ENCODE data around the gene BMERB1. TPM values are rescaled to one million over a fixed set of nuclear protein-coding genes. Genes with fewer than 3 reads are reported as not detected.
"Not testable (repeated sequence)": the region's sequence is repeated elsewhere in the genome, so short reads cannot be mapped to it uniquely, and the experiment has no call there.

The BMERB1 gene
- polyA plus RNA-seq, 1 donor (not counting 4 experiments of a cell fraction or from before 2014, with no cell fraction given): 7.8 TPM

- H3K79me2 ChIP-seq (ENCODE audit: control insufficient read depth, insufficient read depth, low read length): no peaks in the 10 kb centered on the region
- H3K27ac ChIP-seq (ENCODE audit: control insufficient read depth, insufficient read depth, low read length): no peak overlapping the region
- H3K36me3 ChIP-seq (ENCODE audit: control insufficient read depth in 2 of 2, extremely low read depth in 1 of 2, insufficient read depth in 2 of 2, low read length in 2 of 2): no peaks in the 10 kb centered on the region
- no peak overlapping the region for H3K4me3 ChIP-seq (ENCODE audit: control insufficient read depth in 2 of 3, extremely low read depth in 1 of 3, insufficient read depth in 2 of 3, low read depth in 1 of 3, low read length in 3 of 3)
- H3K9ac ChIP-seq (ENCODE audit: control insufficient read depth, extremely low read depth, insufficient read depth, low read length): no peak overlapping the region
- H3K27me3 ChIP-seq (ENCODE audit: control insufficient read depth, extremely low read depth, insufficient read depth, low read length): no peaks in the 10 kb centered on the region
- peaks cover 15% of the 10 kb centered on the region for H3K4me1 ChIP-seq (ENCODE audit: control insufficient read depth, extremely low read depth, insufficient read depth, low read length)
- H3K9me1 ChIP-seq (ENCODE audit: control insufficient read depth, extremely low read depth, insufficient read depth, low read length): no peaks in the 10 kb centered on the region
- no peak overlapping the region for H2AFZ ChIP-seq (ENCODE audit: control insufficient read depth, low read length)
- DNase-seq (ENCODE audit: low read depth, low spot score): no peak
- no peak overlapping the region for H3K4me2 ChIP-seq (ENCODE audit: control insufficient read depth, extremely low read depth, insufficient read depth, low read depth, low read length)
- no peaks in the 10 kb centered on the region for H3K9me3 ChIP-seq (ENCODE audit: control insufficient read depth, low read depth, low read length)
- H4K20me1 ChIP-seq (ENCODE audit: control insufficient read depth, extremely low read depth, insufficient read depth, low read length): no peaks in the 10 kb centered on the region
- dilution Hi-C loops (cut with MboI; ENCODE audit: extremely low pct_ligation_motif_present, low sequenced_read_pairs): no loop called here
- TF ChIP-seq CTCF (optimal IDR thresholded peaks at IDR 0.05 in 1 of 3, IDR thresholded peaks at IDR 0.05 in 1 of 3, conservative IDR thresholded peaks at IDR 0.05 in 1 of 3; ENCODE audit: extremely low read depth in 1 of 3, insufficient read depth in 2 of 3, low read length in 3 of 3): no peak
- TF ChIP-seq EZH2 (IDR thresholded peaks at IDR 0.05; ENCODE audit: low read length): no peak
- no peak for FAIRE-seq
These were observed 16.2 kb upstream of the BMERB1 start for GRCh38 chr16:15418206-15418605.

GRCh38 chr16:15421696-15422095 lies 12.7 kb upstream of the BMERB1 start:
- H3K9me3 ChIP-seq (ENCODE audit: control insufficient read depth, low read depth, low read length); H3K27ac ChIP-seq (ENCODE audit: control insufficient read depth, insufficient read depth, low read length); H3K79me2 ChIP-seq (ENCODE audit: control insufficient read depth, insufficient read depth, low read length); H3K9ac ChIP-seq (ENCODE audit: control insufficient read depth, extremely low read depth, insufficient read depth, low read length); H3K9me1 ChIP-seq (ENCODE audit: control insufficient read depth, extremely low read depth, insufficient read depth, low read length); H2AFZ ChIP-seq (ENCODE audit: control insufficient read depth, low read length); DNase-seq (ENCODE audit: low read depth, low spot score); H3K36me3 ChIP-seq (ENCODE audit: control insufficient read depth in 2 of 2, extremely low read depth in 1 of 2, insufficient read depth in 2 of 2, low read length in 2 of 2); H4K20me1 ChIP-seq (ENCODE audit: control insufficient read depth, extremely low read depth, insufficient read depth, low read length); FAIRE-seq; dilution Hi-C loops (cut with MboI; ENCODE audit: extremely low pct_ligation_motif_present, low sequenced_read_pairs); H3K4me2 ChIP-seq (ENCODE audit: control insufficient read depth, extremely low read depth, insufficient read depth, low read depth, low read length); H3K27me3 ChIP-seq (ENCODE audit: control insufficient read depth, extremely low read depth, insufficient read depth, low read length); H3K4me3 ChIP-seq (ENCODE audit: control insufficient read depth in 2 of 3, extremely low read depth in 1 of 3, insufficient read depth in 2 of 3, low read depth in 1 of 3, low read length in 3 of 3); H3K4me1 ChIP-seq (ENCODE audit: control insufficient read depth, extremely low read depth, insufficient read depth, low read length): not testable (repeated sequence)

GRCh38 chr16:15422222-15422621 lies 12.2 kb upstream of the BMERB1 start:
- no peak for FAIRE-seq
- H4K20me1 ChIP-seq (ENCODE audit: control insufficient read depth, extremely low read depth, insufficient read depth, low read length): no peaks in the 10 kb centered on the region

More at GRCh38 chr16:15422222-15422621, 12.2 kb upstream of the BMERB1 start:
- no peak overlapping the region for H3K4me2 ChIP-seq (ENCODE audit: control insufficient read depth, extremely low read depth, insufficient read depth, low read depth, low read length)
- no peak for DNase-seq (ENCODE audit: low read depth, low spot score)
- TF ChIP-seq EZH2 (IDR thresholded peaks at IDR 0.05; ENCODE audit: low read length) (no peak), CTCF (optimal IDR thresholded peaks at IDR 0.05 in 1 of 3, IDR thresholded peaks at IDR 0.05 in 1 of 3, conservative IDR thresholded peaks at IDR 0.05 in 1 of 3; ENCODE audit: extremely low read depth in 1 of 3, insufficient read depth in 2 of 3, low read length in 3 of 3) (no peak)
- H3K4me1 ChIP-seq (ENCODE audit: control insufficient read depth, extremely low read depth, insufficient read depth, low read length): no peaks in the 10 kb centered on the region
- H3K4me3 ChIP-seq (ENCODE audit: control insufficient read depth in 2 of 3, extremely low read depth in 1 of 3, insufficient read depth in 2 of 3, low read depth in 1 of 3, low read length in 3 of 3): no peak overlapping the region
- H3K36me3 ChIP-seq (ENCODE audit: control insufficient read depth in 2 of 2, extremely low read depth in 1 of 2, insufficient read depth in 2 of 2, low read length in 2 of 2): no peaks in the 10 kb centered on the region
- H2AFZ ChIP-seq (ENCODE audit: control insufficient read depth, low read length): no peak overlapping the region
- no peak overlapping the region for H3K27ac ChIP-seq (ENCODE audit: control insufficient read depth, insufficient read depth, low read length)
- dilution Hi-C loops (cut with MboI; ENCODE audit: extremely low pct_ligation_motif_present, low sequenced_read_pairs): no loop called here
- H3K27me3 ChIP-seq (ENCODE audit: control insufficient read depth, extremely low read depth, insufficient read depth, low read length): no peaks in the 10 kb centered on the region
- H3K79me2 ChIP-seq (ENCODE audit: control insufficient read depth, insufficient read depth, low read length): no peaks in the 10 kb centered on the region
- no peaks in the 10 kb centered on the region for H3K9me1 ChIP-seq (ENCODE audit: control insufficient read depth, extremely low read depth, insufficient read depth, low read length)
- no peaks in the 10 kb centered on the region for H3K9me3 ChIP-seq (ENCODE audit: control insufficient read depth, low read depth, low read length)
- no peak overlapping the region for H3K9ac ChIP-seq (ENCODE audit: control insufficient read depth, extremely low read depth, insufficient read depth, low read length)

Data from keratinocyte (primary cell).